ENCODE data around the gene ACP4.
"Not testable (repeated sequence)": the region's sequence is repeated elsewhere in the genome, so short reads cannot be mapped to it uniquely, and the experiment has no call there.

The ACP4 gene, protein sequence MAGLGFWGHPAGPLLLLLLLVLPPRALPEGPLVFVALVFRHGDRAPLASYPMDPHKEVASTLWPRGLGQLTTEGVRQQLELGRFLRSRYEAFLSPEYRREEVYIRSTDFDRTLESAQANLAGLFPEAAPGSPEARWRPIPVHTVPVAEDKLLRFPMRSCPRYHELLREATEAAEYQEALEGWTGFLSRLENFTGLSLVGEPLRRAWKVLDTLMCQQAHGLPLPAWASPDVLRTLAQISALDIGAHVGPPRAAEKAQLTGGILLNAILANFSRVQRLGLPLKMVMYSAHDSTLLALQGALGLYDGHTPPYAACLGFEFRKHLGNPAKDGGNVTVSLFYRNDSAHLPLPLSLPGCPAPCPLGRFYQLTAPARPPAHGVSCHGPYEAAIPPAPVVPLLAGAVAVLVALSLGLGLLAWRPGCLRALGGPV

DNA sequence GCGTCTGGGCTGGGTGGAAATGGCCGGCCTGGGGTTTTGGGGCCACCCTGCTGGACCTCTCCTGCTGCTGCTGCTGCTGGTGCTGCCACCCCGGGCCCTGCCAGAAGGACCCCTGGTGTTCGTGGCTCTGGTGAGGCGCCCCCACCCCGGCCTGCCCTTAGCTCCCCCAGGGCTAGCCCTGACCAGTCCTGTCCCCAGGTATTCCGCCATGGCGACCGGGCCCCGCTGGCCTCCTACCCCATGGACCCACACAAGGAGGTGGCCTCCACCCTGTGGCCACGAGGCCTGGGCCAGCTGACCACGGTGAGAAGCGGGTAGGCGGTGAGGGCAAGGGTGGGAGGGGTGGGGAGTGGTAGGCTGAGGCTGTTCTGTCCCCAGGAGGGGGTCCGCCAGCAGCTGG is at the start of gene ACP4:
Gene ACP4, plus strand, starts transcription at position 20 of the 400 bp plus-strand sequence. Its CDS starts 0 bp downstream, at position 20.
- no peak for DNase-seq

DNA sequence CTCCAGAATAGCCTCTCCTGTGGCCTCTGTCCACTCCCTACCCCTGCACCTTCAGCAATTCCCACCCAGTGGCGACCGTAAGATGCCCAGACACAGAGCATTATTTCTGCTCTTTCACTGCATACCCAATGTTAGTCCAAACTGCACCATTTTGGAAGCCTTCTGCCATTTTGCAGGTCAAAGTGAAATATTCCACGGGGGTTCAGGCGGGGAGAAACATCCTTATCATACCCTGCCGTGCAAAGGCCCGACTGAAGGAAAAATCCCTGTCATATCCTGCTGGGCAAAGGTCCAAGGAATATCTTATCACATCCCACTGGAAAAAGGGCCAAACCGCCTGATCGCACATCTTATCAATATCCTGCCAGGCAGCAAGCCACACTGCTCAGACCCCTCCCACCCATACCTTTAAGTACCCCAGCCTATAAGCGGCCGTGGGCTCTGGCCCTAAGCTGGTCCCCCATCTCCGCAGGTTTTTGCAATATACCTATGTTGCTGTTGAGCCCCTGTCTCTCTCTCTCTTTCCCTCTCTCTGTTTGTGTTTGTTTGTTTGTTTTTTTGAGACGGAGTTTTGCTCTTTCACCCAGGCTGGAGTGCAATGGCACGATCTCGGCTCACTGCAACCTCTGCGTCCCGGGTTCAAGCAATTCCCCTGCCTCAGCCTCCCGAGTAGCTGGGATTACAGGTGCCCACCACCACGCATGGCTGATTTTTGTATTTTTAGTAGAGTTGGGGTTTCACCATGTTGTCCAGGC is 48.9 kb upstream of the ACP4 start:
- DNase-seq: no peak

DNA sequence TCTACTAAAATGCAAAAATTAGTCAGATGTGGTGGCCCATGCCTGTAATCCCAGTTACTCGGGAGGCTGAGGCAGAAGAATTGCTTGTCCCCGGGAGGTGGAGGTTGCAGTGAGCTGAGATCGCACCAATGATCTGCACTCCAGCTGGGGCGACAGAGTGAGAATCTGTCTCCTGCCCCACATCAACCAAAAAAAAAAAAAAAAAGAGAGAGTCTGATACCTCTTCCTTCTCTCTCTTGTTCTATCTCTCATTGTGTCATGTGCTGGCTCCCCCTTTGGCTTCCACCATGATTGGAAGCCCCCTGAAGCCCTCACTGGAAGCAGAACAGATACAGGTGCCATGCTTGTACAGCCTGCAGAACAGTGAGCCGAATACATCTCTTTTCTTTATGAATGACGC is 46.7 kb upstream of the ACP4 start:
- DNase-seq: no peak

DNA sequence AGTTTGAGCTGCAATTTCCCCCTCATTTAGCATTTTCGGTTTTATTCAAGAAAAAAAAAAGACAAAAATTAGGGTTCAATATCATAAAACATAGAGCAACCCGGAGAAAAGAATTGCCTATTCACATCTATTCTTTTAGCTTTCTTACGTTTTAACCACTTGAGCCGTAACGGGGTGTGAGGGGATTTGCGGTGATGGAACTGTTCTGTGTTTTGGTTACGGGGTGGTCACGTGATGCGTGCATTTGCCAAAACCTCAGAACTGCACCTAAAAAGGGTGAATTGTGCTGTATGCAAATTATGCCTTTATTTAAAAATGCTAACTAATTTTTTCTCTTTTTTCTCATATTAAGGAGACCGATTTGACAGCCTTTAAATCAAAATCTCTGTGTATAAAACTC is 45.0 kb upstream of the ACP4 start:
- DNase-seq: no peak

DNA sequence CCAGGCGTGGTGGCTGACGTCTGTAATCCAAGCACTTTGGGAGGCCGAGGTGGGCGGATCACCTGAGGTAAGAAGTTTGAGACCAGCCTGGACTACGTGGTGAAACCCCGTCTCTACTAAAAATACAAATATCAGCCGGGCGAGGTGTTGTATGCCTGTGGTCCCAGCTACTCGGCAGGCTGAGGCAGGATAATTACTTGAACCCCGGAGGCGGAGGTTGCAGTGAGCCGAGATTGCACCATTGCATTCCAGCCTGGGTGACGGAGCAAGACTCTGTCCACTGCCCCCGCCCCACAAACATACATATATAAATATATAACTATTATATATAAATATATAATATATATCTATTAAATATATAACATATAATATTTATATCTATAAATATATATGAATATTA is 43.1 kb upstream of the ACP4 start:
- not testable (repeated sequence) for DNase-seq

DNA sequence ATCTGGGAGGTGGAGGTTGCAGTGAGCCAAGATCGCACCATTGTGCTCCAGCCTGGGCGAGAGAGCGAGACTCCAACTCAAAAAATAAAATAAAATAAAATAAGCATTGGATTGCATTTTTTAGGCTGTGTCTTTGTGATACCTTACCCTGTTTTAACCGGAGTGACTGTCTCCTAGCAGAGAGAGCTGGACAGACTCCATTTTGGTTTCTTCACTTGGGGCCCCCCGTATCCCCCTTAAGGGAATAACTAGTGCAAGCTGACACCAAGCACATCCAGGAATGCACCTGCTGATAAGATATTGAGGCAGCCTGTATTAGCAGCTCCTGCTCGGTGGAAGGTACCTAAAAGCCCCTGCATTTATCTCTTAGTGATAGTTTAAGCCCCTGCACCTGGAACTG is 40.7 kb upstream of the ACP4 start:
- DNase-seq: no peak

DNA sequence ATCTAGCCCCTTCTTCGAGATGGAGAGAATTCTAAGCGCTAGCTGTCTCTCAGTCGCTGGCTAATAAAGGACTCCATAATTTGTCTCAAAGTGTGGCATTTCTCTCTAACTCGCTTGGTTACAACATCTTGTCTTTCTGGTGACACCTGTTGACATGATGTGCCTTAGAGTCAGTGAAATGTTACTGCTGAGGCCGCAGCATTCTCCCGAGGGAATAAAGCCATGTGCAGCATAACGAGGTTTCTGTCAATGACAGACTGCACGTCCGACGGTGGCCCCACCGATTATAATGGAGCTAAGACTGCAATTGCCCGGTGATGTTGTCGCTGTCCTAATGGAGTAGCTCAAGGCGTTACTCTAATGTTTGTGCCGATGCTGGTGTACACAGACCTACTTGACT is 40.2 kb upstream of the ACP4 start:
- DNase-seq: no peak

DNA sequence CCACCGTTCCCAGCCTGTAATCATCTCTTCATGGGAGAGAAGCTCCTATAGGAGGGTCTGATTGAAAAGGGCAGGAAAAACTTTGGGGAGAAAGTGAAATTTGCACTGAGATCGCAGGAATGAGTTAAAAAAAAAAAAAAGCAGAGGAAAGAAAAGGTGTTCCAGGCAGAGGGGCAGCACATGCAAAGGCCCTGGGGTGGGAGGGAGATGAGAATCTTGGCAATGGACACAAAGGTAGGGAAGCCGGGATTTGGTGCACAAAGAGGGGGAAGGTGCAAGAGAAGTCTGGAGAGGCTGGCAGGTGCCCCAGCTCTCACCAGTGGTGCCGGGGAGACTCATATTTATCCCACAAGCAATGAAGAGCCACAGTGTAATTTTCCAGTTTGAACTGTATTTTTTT is 36.3 kb upstream of the ACP4 start:
- DNase-seq: no peak

DNA sequence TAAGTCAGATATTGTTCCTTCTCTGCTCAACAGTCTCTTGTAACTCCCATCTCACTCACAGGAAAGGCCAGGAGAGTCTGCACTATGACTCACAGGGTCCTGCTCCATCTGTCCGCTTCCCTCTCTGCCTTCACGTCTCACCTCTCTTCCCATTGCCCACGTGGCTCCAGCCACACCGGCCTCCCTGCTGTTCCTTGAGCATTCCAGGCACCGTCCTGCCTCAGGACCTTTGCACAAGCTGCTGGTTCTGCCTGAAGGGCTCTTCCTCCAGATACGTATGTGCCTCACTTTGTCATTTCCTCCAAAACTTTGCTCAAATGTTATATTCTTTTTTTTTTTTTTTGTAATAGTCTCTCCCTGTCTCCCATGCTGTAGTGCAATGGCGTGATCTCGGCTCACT is 34.0 kb upstream of the ACP4 start:
- DNase-seq: not testable (repeated sequence)

DNA sequence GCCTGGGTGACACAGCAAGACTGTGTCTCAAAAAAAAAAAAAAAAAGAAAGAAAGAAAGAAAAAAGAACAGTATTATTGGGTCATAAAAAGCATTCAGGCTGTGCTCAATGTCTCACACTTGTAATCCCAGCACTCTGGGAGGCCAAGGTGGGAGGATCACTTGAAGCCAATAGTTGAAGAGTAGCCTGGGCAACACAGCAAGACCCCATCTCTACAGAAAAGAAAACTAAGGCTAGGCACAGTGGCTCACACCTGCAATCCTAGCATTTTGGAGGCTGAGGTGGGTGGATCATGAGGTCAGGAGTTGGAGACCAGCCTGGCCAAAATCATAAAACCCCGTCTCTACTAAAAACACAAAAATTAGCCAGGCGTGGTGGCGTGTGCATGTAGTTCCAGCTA is 32.6 kb upstream of the ACP4 start:
- DNase-seq: not testable (repeated sequence)

DNA sequence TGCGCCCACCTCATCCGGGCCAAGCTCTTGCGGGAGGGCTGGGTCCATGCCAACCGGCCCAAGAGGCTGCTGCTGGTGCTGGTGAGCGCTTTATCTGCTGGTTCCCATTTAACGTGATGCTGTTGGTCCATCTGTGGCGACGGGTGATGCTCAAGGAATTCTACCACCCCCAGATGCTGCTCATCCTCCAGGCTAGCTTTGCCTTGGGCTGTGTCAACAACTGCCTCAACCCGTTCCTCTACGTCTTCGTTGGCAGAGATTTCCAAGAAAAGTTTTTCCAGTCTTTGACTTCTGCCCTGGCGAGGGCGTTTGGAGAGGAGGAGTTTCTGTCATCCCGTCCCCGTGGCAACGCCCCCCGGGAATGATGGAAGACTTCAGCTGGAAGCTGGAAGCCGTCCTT is 31.1 kb upstream of the ACP4 start:
- not testable (repeated sequence) for DNase-seq

DNA sequence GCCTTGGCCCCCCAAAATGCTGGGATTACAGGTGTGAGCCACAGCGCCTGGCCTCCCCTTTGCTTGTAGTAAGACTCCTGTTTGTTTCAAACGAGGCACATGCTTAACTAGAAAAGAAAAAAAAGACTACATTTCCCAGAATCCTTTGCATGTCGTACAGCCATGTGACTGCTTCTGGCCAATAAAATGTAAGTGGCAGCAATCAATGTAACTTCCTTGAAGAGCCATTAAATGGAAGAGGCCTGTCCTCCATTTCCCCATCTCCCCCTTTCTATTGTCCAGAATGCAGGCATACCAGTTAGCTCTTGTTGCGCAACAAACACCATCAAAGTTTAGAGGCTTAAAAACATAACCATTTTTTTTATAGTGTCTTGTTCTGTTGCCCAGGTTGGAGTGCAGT is 30.3 kb upstream of the ACP4 start:
- DNase-seq: peak; percentile 10

DNA sequence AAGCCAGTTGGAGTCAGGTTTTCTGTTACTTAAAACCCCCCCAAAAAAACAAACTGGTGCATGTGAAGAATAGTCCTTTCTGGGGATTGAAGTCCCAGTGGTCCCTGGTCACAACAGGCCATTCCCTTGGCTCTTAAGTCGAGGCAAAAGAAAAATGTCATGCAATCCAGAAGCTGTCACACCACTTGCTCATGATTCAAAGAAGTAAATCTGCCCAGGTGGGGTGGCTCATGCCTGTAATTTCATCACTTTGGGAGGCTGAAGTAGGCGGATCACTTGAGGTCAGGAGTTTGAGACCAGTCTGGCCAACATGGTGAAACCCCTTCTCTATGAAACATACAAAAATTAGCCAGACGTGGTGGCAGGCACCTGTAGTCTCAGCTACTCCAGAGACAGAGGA is 28.7 kb upstream of the ACP4 start:
- DNase-seq: not testable (repeated sequence)

DNA sequence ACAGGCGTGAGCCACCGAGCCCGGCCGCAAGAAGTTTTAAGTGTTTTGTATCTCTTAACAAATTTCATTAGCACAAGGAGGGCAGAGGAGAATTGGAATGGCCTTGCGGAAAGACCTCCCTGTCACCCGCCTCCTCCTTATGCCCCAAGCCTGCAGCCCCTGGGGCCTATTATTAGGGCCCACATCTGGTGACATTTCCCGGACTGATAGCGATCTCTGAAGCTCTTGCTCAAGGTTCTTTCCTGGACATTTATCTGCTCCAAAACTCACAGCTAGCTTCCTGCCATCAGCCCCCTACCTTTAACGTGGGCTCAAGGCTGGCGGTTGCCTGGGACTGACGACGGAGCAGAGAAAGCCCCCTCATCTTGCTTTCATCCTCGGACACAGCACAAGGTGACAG is 26.7 kb upstream of the ACP4 start:
- DNase-seq: not testable (repeated sequence)

DNA sequence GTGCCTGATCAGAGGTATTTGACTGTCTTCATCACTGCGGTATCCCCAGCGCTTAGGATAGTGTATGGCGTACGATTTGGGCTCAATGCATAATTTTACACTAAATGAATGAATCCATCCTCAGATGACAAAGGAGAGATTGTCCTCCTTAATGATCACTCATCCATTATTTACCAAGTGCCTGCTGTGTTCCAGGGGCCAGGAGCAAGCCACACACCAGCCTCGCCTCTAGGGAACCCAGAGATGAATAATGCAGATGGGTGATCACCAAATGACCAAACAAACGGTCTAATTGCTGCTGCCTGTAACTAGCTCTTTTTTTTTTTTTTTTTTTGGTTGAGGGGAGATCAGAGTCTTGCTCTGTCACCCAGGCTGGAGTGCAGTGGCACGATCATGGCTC is 25.8 kb upstream of the ACP4 start:
- DNase-seq: no peak

DNA sequence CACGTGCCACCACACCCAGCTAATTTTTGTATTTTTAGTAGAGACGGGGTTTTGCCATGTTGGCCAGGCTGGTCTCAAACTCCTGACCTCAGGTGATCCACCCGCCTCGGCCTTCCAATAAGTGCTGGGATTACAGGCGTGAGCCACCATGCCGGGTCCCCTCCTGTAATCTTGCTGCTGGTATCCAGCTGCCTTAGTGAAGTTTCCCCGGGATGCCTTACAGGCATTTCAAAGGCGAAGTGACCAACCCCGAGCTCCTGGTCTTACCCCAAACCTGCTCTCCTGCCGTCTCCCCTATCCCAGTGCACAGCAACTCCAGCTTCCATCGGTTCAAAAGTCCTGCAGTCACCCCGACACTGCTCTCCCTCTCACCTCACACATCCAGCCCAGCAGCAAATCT is 23.5 kb upstream of the ACP4 start:
- not testable (repeated sequence) for DNase-seq

DNA sequence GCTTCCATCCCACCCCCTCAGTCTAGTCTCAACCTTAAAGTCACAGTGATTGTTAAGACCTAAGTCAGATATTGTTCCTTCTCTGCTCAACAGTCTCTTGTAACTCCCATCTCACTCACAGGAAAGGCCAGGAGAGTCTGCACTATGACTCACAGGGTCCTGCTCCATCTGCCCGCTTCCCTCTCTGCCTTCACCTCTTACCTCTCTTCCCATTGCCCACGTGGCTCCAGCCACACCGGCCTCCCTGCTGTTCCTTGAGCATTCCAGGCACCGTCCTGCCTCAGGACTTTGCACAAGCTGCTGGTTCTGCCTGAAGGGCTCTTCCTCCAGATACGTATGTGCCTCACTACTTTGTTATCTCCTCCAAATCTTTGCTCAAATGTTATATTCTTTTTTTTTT is 23.0 kb upstream of the ACP4 start:
- DNase-seq: not testable (repeated sequence)

DNA sequence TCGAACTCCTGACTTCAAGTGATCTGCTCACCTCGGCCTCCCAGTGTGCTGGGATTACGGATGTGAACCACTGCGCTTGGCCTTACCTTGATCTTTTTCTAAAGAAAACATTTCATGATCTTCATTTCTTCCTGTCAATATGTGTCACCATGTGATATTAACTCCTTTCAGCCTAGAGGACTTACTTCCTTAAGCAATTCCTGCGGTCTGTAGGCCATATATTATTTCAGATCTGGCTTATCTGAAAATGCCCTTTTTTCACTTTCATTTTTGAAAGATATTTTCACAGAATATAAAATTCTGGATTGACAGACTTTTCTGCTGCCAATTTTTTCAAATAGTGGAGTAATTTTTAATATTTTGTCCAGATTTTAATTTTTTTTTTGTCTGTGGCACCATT is 21.9 kb upstream of the ACP4 start:
- DNase-seq: no peak

DNA sequence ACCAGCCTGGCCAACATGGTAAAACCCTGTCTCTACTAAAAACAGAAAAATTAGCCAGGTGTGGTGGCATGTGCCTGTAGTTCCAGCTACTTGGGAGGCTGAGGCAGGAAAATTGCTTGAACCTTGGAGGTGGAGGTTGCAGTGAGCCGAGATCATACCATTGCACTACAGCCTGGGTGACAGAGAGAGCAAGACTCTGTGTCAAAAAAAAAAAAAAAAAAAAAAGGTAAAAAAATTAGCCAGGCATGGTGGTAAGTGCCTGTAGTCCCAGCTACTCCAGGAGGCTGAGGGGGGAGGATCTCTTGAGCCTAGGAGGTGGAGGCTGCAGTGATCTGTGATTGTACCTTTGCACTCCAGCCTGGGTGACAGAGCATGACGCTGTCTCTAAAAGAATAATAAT is 20.1 kb upstream of the ACP4 start, which contains the start of gene GPR32:
Gene GPR32, plus strand, starts transcription at position 301 of the 400 bp plus-strand sequence. CDS start 137 bp downstream, outside the sequence.
- not testable (repeated sequence) for DNase-seq

DNA sequence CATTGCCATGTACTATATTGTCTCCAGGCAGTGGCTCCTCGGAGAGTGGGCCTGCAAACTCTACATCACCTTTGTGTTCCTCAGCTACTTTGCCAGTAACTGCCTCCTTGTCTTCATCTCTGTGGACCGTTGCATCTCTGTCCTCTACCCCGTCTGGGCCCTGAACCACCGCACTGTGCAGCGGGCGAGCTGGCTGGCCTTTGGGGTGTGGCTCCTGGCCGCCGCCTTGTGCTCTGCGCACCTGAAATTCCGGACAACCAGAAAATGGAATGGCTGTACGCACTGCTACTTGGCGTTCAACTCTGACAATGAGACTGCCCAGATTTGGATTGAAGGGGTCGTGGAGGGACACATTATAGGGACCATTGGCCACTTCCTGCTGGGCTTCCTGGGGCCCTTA is 19.3 kb upstream of the ACP4 start:
- DNase-seq: no peak

DNA sequence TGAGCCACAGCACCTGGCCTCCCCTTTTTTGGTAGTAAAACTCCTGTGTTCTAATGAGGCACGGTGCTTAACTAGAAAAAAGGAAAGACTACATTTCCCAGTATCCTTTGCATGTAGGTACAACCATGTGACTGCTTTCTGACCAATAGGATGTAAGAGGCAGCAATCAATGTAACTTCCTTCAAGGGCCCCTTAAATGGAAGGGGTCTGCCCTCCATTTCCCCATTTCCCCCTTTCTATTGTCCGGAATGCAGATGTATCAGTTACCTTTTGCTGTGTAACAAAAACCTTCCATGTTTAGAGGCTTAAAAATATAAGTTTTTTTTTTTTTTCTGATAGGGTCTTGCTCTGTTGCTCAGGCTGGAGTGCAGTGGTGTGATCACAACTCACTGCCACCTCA is 17.7 kb upstream of the ACP4 start:
- DNase-seq: peak; percentile 11

DNA sequence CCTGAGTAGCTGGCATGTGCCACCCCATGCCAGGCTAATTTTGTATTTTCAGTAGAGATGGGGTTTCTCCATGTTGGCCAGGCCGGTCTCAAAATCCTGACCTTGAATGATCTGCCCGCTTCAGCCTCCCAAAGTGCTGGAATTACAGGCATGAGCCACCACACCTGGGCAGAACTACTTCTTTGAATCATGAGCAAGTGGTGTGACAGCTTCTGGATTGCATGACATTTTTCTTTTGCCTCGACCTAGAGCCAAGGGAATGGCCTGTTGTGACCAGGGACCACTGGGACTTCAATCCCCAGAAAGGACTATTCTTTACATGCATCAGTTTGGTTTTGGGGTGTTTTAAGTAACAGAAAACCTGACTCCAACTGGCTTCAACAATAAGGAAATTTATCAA is 17.3 kb upstream of the ACP4 start:
- DNase-seq: not testable (repeated sequence)

DNA sequence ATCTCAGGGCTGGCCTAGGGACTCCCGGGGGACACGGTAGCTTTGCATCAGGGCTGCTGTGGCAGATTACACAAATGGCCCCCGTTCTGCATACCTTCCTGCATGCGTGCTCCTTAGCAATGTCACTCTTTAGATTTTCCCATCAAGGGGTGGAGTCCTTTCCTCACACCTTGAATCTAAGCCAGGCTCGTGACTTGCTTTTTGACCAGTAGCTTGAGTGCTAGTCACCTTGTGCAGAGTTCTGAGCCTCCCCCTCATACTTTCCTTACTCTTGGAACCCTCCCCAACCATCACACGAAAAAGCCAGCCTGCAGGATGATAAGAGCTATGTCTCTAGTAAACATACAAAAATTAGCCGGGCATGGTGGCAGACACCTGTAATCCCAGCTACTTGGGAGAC is 16.8 kb upstream of the ACP4 start:
- DNase-seq: not testable (repeated sequence)

DNA sequence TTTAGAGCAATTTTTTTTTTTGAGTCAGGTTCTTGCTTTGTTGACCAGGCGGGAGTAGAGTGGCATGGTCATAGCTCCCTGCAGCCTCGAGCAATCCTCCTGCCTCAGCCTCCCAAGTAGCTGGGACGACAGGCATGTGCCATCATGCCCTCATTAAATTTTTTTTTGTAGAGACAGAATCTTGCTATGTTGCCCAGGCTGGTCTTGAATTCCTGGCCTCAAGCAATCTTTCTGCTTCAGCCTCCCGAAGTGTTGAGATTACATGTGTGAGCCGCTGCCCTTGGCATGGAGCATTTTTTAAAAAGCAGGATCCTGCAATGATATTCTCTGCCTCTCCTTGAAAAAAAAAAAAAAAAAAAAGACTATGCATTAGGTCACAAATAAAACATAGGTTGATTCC is 14.1 kb upstream of the ACP4 start:
- no peak for DNase-seq
